NCI-H2227 (cell line): ENCODE results near the gene BRAF.
"Not testable (repeated sequence)": the region's sequence is repeated elsewhere in the genome, so short reads cannot be mapped to it uniquely, and the experiment has no call there.

ENCODE experiments used
- DNase-seq: peaks from one replicate; lab custom pipeline; 2025; ENCODE audit not compliant: unreplicated experiment; lab: John Stamatoyannopoulos, UW

Gene BRAF

DNA sequence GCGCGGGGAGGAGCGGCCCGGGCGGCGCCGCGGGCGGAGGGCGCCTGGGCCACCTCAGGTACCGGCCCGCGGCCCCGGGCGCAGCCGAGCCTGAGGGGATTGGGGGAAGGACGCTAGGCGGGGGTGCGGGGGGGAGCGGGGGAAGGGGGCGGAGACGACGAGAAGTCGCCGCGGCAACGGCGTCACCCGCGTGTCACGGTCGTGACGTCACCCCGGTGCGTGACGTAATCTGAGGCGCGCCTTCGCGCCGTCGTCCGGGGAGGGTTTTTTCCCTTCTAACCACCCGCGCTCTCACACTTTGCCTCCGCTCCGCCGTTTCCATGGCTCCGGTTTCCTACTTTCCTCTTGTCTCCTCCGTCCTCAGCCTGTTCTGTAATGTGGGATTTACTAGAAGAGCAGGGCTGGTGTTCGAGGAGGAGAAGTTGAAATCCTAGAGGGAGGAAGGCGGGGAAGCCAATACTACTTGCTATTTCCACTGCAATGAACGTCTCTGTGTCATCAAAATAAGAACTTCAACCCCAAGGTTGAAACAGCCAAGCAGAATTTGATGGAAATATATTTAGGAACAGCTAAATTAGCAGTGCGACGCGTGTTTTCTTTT is at the start of gene BRAF:
BRAF (minus strand) TSS at position 109 of the 601 bp plus-strand sequence. CDS start 226 bp downstream, outside the sequence.
- DNase-seq: peak; percentile 98

DNA sequence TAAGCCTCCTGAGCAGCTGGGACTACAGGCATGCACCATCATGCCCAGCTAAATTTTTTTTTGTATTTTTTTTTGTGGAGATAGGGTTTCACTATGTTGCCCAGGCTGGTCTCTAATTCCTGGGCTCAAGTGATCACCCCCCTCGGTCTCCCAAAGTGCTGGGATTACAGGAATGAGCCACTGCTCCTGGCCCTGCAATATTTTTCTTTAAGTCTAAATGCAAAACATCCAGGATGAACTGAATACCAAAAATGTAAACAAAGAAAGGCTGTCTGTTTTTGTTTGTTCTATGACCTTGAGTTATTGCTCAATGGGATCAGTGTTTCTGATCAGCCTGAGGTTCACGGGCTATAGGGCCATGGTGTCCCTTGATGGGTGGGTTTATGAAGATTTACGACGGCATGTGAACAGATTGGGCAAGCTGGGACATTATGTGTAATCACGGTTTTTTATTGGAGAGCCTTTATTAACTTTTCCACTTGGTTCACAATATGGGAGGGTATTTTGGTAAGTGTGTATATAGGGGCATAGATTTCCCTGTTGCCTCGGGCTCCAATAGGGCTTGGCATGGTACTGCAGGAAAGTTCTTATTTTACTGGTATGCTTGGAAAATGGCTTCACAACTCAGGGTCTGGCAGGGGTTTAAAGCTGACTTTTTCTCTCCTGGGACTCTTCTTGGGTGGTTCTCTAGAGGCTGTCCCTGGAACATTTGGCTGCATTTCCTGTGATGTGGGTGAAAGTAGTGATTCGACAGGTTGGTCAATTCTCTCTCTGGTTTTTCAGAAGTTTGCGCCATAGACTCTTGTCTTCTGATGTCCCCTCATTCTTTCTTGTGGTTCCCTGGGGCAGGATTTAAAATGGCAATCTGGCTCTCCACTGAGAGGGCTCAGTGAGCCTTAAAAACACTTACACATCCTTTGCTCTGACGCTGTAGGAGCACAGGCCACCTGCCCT is 48.4 kb upstream of the BRAF start:
- DNase-seq: no peak

DNA sequence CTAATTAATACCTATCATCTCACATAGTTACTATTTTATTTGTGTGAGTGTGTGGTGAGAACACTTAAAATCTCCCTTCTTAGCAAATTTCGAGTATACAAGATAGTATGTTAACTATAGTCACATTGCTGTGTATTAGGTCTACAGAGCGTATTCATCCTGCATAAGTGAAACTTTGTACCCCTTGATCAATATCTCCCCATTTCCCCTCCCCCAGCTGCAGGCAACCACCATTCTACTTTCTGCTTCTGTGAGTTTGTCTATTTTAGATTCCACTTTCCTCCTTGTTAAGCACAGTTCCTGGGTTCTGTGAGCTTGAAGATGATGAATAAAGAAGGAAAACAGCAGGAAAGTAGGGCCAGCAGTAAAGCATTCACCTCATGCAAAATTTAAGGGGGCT is 47.6 kb upstream of the BRAF start:
- no peak for DNase-seq

DNA sequence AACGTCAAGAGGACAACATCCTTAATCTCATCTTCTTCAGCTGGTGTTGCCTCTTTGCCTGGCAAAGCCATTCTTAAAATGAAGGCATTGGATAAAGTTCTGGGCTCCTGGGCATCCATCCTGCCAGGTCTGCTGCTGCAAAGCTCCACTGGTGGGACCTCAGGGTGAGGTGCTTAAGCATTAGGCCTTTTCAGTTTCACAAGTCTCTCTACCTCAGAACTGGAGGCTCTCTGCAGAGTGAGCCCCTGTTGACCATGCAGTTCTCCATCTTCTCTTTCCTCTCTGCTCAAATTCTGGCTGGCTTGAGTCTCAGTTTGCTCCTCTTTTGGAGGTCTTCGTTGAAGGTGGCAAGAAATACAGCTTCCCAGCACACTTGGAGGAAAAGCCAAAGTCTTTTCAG is 42.7 kb upstream of the BRAF start:
- no peak for DNase-seq

DNA sequence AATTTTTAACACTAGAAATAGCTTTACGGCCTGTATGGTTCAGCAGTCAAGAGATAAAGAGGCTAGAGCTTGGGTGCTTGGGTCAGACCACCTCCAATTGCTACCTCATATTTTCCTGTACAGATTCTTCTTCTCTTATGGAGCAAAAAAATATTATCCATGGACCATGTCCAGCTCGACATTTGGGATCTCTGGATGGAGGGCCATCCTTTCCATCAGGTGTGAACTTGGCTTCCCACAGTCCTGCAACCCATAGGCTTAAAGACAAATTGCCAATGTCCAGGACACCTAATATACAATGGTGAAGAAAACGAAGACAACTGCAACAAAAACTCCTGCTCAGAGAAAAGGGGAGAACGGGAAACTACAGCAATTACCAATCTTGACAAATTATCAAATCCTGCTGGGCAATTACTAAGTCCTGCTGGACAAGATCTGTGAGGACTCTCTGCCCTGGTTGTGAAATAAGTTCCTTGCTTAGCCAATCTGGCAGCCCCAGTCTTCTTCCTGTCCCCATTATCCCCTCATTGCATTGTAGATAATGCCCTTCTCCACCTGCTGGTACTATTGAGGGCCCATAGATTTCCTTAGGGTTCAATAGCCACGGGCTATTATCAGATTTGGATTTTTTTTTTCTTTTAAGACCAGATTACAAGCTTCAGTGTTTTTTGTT is 42.0 kb upstream of the BRAF start:
- DNase-seq: no peak

DNA sequence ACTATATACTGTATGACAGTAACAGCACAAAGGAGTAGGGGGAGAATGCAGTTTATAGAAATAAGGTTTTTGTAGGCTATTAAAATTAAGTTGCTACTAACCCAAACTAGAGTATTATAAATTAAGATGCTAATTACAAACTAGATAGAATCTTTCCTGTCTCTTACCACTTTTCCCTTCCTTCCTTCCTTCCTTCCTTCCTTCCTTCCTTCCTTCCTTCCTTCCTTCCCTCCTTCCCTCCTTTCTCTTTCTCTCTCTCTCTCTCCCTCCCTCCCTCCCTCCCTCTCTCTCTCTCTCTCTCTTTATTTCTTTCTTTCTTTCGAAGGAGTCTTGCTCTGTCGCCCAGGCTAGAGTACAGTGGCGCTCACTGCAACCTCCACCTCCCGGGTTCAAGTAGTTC is 36.4 kb upstream of the BRAF start:
- no peak for DNase-seq

DNA sequence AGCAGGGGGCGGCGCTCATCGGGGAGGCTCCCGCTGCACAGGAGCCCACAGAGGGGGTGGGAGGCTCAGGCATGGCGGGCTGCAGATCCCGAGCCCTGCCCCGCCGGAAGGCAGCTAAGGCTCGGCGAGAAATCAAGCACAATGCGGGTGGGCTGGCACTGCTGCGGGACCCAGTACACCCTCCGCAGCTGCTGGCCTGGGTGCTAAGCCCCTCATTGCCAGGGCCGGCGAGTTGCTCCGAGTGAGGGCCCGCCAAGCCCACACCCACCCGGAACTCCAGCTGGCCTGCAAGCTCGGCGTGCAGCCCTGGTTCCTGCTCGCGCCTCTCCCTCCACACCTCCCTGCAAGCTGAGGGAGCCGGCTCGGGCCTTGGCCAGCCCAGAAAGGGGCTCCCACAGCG is 32.3 kb upstream of the BRAF start:
- not testable (repeated sequence) for DNase-seq

DNA sequence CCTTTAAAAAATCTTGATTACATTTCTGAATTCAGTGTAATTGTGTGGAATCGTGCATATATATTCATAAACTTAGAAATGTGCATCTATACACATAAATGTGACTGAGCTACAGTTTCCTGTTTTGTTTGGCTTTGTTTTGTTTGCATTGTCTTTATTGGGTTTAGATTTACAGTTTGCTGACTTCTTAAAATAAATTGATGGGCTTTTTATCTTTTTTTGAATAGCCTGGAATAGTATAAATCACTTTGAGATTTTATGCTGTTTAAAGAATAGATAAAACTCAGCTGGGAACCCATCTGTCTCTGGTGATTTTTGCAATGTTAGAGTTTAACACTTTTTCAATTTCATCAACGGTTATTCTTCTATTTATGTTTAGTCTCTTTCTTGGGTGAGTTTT is 21.2 kb upstream of the BRAF start:
- DNase-seq: no peak

DNA sequence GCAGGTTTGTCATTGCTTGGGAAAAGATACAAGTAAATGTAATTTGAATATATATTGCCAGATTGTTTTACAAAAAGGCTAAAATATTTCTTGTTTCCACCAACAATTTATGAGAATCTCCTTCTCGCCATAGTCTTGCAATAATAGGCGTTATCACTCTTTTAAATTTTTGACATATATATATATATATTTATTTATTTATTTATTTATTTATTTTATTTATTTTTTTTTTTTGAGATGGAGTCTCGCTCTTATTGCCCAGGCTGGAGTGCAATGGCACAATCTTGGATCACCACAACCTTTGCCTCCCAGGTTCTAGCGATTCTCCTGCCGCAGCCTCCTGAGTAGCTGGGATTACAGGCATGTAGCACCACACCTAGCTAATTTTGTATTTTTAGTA is 17.5 kb upstream of the BRAF start:
- not testable (repeated sequence) for DNase-seq

DNA sequence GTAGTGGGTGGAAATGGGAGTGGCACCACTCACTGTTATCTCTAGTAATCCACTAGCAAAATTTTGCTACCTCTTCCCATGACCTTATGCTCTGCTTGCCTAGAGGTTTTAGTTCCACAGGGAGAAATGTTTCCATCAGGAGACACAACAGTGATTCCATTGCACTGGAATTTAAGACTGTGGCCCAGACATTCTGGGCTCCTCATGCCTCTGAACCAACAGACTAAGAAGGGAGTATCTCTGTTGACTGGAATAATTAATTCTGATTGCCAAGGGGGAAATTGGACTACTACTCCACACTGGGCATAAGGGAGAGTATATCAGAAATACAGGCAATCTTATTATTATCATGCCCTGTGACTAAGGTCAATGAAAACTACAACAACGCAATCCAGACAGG is 16.2 kb upstream of the BRAF start:
- DNase-seq: no peak

DNA sequence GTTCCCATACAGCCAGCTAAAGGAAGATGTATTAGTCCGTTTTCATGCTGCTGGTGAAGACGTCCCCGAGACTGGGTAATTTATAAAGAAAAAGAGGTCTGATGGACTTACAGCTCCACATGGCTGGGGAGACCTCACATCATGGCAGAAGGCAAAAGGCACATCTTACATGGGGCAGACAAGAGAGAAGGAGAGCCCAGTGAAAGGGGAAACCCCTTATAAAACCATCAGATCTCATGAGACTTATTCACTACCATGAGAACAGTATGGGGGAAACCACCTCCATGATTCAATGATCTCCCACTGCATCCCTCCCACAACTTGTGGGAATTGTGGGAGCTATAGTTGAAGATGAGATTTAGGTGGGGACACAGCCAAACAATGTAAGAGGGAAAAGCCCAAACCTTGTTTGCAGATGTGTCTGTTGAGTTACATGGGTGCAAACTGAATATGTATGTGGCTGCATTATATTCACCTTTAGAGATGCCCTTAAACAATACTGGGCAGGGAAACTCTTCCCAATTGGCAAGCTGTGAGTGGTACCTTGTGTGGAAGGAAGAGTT is 13.1 kb upstream of the BRAF start:
- DNase-seq: no peak

DNA sequence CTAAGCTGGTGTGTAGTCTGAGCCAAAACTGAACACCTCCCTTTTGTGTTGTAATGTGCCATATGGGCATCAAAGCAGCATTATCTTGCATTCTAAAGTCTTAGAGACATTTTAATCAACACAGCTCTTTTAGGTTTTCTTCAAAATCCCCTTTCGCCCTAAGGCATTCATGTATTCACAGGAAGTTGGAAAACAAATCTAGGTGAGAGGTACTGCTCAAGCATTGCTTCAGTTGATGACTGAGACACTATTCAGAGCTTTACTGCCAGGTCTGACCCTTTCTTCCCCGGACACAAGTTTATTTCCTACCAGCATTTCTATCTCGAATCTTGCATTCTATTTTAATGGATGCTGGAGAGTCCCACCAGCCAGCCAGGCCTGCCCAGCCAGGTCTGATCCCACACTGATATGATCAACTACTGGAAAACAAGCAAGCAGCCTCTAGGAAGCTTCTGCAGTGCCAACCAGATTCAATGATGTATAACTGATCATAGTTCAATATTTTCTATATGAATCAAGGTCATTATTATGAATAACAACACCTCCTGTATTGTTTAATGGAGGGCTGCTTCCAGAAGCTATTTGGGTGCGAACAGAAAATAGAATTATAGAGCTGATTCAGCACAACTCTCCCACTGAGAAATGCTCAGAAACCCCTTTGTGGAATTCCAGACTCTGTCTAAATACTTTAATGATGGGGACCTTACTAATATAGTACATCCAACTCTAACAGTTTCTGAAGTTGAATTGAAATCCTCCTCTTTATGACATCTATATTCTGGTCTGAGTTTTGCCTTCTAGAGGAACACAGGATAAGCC is 4.0 kb upstream of the BRAF start:
- DNase-seq: no peak

DNA sequence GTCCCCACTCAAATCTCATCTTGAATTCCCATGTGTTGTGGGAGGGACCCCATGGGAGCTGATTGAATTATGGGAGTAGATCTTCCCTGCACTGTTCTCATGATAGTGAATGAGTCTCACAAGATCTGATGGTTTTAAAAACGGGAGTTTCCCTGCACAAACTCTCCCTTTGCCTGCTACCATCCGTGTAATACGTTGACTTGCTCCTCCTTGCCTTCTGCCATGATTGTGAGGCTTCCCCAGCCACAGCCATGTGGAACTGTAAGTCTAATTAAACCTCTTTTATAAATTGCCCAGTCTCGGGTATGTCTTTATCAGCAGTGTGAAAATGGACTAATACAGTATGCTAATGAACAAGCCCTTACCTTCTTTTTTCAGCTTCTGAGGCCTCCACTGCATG is 3.2 kb upstream of the BRAF start:
- not testable (repeated sequence) for DNase-seq

DNA sequence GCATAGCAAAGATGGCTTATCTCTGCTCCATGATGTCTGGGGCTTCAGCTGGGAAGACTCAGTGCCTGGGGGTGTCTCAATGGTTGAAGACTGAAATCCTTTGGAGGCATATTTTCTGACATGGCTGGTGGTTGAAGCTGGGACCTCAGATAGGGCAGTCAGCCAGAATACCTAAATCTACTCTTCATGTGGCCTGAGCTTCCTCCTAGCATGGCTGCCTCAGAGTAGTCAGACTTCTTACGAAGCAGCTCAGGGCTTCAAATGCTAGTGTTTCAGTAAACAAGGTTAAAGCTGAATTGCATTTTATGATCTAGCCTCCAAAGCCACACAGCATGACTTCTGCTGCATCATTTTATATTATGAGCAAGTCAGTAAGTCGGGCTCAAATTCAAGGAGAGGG is 2.6 kb upstream of the BRAF start:
- DNase-seq: no peak

DNA sequence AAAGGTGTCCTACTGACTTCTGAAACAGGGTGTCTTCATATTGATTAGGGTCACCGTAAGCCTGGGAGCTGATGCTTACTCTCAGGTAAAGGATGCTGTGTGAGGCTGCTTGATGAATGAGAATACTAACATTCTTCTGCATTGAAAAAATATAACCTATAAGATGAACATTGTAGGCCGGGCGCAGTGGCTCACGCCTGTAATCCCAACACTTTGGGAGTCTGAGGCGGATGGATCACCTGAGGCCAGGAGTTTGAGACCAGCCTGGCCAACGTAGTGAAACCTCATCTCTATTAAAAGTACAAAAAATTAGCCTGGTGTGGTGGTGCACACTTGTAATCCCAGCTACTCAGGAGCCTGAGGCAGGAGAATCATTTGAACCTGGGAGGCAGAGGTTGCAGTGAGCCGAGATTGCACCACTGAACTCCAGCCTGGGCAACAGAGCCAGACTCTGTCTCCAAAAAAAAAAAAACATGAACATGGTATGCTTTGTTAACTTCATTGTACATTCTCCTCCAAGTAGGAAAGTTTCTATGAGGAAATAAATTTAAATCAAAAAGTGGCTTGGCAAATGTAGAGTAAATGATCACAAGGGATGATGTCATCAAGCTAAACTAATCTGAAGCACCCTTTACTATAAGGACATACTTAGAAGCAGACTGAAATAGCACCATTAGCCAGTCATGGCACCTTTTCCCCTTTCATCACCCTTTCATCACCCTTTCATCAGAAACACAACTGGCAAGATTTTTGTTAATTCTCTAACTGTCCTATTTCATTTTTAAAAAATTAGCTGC is 1.5 kb upstream of the BRAF start:
- no peak for DNase-seq

DNA sequence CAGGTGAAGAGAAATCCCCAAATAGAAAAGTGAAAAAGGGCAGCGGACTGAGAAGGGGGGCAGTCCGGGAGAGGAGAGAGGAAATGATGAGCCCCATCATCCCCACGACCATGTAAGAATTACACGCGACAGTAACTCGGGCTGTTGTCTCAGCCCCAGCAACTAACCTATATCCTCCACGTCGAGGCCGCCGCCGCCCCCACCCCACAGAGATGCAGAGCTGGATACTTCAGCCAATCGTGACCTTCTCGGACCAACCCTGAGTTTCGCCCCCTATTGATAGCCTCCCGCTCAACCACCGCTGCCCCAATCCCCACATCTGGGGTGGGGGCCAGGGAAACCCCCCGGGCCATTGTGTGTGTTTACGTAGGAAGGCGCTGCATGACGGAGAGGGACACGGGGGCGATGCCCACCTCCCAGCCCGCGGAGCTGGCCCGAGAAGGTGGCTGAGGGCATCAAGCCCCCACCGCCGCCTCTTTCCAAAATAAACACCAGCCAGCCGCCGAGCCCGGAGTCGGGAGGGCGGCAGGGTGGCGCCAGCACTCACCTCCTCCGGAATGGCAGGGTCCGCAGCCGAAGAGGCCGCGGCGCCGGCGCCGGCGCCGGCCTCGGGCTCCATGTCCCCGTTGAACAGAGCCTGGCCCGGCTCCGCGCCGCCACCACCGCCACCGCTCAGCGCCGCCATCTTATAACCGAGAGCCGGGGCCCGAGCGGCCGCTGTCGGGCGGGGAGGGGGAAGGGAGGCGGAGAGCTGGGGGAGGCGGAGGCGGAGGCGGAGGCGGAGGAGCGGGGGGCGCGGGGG is 509 bp downstream of the BRAF start:
- peak; percentile 87 for DNase-seq

DNA sequence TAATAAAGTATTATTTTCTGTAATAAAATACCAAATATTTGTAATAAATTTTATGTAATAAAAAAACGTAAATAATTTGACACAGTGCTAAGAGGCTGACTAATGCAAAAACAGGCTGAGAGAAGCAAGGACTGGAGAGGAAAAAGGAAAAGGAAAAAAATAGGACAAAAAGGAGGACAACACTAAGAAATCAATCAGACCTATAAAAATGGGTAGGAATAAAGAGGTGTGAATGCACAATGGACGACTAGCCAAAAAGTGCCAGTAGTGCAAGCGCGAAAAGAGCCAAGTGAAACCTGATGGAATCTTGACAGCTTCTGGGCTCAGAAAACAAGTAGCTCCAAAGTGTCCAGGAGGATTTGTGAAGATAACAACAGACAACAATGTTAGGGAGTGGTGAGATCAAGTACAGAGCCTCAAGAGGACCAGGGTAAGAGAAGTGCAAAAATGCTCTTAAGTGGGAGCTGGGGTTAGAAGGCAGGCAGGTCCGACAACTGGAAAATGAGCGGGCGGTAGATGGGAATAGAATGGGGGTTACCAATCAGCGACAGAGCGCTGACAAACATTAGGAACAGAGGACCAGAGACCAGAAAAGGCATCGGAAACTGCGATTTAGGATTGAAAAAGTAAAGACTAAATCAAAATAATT is 1.2 kb downstream of the BRAF start:
- DNase-seq: no peak

DNA sequence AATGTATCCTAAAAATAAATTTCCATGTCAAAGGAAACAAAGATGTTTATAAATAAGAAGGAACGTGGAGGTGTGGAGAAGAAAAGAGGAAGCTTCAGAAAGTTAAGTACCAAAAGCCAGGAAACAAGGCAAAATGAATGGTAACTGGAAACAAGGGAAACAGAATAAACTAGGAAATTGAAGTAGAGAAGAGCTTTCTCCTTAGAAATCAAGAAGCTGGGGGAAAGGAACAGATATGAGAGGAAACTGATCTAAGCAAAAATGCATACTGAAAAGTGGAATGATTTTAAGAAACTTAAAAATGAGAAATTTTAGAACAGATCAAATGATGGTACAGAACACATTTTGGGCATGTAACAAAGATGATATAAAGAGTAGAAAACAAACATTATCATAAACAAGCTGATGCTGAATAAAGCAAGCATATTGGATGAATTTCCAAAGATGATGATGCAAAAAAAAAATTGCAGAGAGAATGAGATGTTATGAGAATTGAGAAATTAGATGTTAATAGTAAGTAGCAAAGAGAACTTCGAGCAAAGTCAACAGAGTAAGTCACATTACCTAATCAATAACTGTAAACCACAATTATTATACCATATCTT is 1.9 kb downstream of the BRAF start:
- no peak for DNase-seq
